HG02938 (cell line): ENCODE measurements around the gene SPATA6L.
A peak's percentile ranks its signal among the peaks of the same experiment; 100 is the strongest.

Experiments used
- ATAC-seq: cut with Tn5 transposase; IDR thresholded peaks from one replicate; pipeline ENCODE4 v1.9.1; 2021; ENCODE audit warnings: mild to moderate bottlenecking, moderate library complexity; ENCODE audit not compliant: unreplicated experiment

The SPATA6L gene

GRCh38 chr9:4590430-4591122, 75.7 kb downstream of the SPATA6L start:
- no peak for ATAC-seq

DNA sequence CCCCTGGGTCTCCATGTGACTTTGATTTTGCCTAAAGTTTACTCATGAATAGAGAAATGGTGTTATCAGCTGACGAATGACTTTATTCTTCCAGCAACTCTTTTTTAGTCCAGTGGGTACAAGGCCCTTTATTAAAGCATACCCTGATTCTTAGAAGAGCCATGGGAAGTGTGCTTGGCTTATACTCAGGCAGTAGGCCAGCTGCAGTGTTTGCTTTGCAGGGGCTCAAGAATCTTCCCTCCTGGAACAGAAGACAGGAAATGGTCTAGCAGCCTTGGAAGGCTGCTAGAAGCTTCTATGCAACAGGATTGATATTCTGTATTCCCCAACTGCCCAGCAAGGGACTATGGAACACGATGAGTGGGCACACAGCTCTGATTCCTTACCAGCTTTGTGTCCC, 77.6 kb downstream of the SPATA6L start:
- ATAC-seq = no peak

DNA sequence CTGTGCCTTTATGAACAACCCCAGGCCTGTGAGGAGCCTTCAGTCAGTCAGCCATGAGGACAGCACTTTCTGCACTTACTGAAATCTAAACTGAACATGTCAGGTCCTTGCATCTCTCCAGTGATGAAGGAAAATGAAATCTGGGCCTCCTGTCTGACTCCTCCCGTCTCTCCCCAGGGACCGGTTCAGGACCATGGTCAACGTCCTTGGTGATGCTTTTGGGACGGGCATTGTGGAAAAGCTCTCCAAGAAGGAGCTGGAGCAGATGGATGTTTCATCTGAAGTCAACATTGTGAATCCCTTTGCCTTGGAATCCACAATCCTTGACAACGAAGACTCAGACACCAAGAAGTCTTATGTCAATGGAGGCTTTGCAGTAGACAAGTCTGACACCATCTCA, 81.1 kb downstream of the SPATA6L start:
- ATAC-seq = no peak

DNA sequence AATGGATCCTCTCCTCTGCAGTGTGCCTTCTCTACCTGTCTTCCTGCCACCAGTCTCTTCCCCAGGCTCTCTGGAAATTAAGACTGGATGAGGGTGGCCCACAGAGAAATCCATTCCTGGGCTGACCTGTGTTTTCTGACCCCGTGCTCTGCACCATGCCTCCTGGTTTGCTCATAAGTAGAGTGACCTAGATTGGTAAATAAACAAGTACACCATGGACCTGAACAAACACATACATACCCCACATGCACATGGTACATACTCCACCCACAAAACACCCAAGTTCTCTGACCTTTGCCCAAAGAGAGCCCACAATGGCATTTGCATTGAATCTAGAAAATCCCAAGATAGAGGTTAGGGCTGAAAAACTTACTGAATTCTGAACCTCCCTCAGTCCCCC, 81.6 kb downstream of the SPATA6L start:
- no peak for ATAC-seq

GRCh38 chr9:4583001-4583400, 83.3 kb downstream of the SPATA6L start:
- ATAC-seq = no peak

- no peak for ATAC-seq
These were observed 84.3 kb downstream of the SPATA6L start for GRCh38 chr9:4581861-4582565.

- ATAC-seq = no peak
These were observed 85.1 kb downstream of the SPATA6L start for GRCh38 chr9:4581035-4581760.

DNA sequence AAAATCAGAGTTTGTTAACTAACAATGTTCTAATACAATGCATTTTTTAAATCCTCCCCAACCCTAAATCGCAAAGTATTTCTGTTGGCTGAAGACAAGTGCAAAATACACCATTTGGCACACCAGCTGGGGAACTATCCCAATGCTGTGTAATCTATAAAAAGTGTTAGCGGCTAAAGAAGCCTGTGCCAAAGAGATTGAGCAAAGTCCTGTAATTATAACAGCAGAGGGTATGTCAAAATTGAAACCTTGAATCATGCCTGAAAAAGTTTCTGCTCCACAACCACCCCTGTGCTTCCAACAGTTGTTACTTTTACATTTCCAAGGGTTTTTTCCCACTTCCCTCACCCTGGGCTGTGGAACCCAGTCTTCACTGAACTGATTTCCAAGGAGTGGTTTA, 87.3 kb downstream of the SPATA6L start:
- no peak for ATAC-seq

- no peak for ATAC-seq
These were observed 89.8 kb downstream of the SPATA6L start for GRCh38 chr9:4576448-4576847.

- ATAC-seq = no peak
These were observed 90.3 kb downstream of the SPATA6L start for GRCh38 chr9:4575997-4576396.

GRCh38 chr9:4574657-4575243, 91.5 kb downstream of the SPATA6L start:
- ATAC-seq = peak; percentile 73

DNA sequence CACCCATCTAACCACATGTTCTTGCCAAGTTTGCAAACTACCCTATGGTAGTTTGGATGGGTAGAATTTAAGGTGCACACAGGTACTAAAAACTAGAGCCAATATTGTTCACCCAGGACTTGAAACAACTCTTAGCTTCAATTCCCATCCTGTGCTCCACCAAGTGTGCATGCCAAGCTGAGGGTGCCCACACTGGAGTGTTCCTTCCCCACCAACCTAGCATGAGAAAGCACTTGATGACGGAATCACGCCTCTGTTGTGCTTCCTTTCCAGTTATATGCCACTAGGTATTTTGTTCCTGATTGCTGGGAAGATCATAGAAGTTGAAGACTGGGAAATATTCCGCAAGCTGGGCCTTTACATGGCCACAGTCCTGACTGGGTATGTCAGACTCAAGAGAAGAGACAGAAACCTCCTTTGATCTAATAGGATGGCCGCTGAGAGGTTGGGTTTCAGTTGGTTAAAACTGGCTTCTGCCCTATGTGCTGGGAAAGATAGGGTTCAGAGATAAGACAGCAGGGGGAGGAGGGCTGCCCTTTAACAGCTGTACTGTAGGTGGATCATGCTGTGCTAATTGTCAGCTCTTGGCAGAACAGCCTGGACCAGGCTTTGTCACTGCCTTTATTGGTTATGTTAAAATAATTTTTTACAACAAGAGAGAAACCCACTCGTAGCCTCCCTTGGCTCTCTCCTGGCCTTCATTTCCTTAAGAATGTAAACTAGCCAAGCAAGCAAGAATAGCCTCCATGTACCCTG, 92.5 kb downstream of the SPATA6L start:
- ATAC-seq = no peak

- ATAC-seq = no peak
These were observed 93.1 kb downstream of the SPATA6L start for GRCh38 chr9:4573176-4573575.

DNA sequence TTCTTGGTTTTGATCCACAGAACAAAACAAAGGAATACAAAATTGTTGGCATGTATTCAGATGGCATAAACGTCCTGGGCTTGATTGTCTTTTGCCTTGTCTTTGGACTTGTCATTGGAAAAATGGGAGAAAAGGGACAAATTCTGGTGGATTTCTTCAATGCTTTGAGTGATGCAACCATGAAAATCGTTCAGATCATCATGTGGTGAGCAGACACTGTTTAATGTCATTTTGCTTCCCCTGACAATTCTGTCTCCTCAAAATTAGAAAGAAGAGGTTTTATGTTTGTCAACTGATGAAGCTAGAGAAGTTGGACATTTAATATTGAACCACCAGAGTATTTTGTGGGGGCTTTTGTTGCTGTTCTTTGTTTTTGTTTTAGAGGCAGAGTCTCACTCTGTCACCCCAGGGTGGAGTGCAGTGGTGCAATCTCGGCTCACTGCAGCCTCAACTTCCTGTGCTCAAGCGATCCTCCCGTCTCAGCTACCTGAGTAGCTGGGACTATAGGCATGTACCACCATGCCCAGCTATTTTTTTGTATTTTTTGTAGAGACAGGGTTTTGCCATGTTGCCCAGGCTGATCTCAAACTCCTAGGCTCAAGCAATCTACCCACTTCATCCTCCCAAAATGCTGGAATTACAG, 94.0 kb downstream of the SPATA6L start:
- no peak for ATAC-seq

- ATAC-seq = no peak
These were observed 97.2 kb downstream of the SPATA6L start for GRCh38 chr9:4569101-4569500.

DNA sequence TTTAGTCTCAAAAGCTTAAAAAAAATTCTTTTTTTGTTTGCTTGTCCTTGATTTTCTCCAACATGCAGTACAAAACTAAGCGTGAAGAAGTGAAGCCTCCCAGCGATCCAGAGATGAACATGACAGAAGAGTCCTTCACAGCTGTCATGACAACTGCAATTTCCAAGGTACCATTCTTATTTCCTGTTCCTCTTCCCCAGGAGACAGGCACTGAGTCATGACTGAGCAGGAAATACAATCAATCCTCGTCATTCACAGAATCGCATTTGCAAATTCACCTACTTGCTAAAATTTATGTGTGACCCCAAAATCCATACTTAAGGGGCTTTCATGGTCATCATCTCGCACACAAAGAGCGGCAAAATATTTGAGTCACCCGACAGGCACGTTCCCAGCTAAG, 98.7 kb downstream of the SPATA6L start:
- no peak for ATAC-seq

DNA sequence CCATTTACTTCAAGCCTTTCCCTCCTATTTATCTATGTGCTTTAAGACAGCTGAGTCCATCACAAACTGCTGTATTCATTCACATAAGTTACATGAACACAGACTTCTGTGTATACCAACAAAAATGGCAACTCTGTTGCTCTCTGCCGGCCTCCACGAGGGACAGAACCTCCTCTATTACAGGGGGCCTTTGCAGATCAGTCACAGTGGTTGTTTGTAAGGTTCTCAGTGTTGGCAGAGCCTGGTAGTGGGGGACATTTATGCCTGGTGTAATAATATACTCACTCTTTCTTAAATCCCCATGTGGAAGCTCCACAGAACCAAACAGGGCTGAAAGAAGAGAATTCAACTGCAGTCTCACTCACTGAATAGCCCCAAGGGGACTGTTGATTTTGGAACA, 99.5 kb downstream of the SPATA6L start:
- no peak for ATAC-seq

- no peak for ATAC-seq
These were observed 103.2 kb downstream of the SPATA6L start for GRCh38 chr9:4563105-4563504.

DNA sequence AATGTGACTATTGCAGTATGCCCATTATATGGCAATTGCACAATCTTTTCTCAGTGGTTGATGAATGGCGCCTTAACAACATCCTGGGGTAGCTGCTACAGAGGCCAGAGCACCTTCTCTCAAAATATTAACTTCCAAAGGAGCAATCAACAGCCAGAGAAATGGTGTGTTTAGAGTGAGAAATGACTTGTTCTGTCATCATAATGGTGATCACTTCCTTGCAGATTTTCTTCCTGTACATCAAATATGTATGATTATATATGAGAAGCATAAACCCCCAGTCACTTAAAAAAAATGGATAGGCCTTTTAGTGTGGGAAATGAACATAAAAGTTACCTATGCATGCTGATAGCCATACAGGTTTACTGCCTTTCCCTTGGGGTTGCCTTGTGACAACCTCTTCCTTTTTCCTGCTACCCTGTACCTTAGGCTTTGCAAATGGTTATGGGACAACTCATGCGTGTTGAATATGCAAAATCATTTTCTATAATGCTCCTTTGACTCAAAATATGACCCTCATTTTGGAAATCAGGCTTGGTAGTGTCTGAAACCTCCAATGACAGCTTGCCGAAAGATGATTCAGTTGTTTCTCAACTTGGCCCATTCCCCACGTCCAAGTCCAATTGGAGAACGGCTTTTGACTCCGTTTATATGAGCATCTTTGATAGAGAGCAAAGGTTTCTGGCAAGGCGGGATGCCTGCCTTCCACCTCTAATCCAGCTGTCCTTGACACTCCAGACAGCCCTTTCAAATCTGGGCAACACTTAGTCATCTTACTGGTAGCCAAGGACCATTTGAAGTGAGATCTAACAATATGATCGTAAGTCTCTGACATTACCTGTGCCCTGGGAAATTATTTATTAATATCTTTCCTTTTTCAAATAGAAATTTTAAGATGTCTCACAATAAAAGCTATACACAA, 106.8 kb downstream of the SPATA6L start:
- ATAC-seq = peak; percentile 75
